H9 (cell line): ENCODE measurements around the gene HOXB8. TPM values are rescaled to one million over a fixed set of nuclear protein-coding genes. Genes with fewer than 3 reads are reported as not detected.

Experiments used
- DNase-seq: peaks from one replicate; pipeline ENCODE4 v3.0.0-alpha.2; 2017
- H2AFZ ChIP-seq: one replicate; pipeline ENCODE4 v1.6.1; 2013; ENCODE audit warnings: mild to moderate bottlenecking, low read length, control low read depth, moderate library complexity
- H2AK5ac ChIP-seq: 2 replicates; pipeline ENCODE4 v1.6.1; 2013; ENCODE audit warnings: low read length, control low read depth, mixed read lengths; ENCODE audit not compliant: insufficient read length
- H2BK120ac ChIP-seq: one replicate; pipeline ENCODE4 v1.6.1; 2013; ENCODE audit warnings: low read depth, mild to moderate bottlenecking, low read length, control low read depth, inconsistent platforms; ENCODE audit not compliant: poor library complexity, severe bottlenecking
- H2BK12ac ChIP-seq: 2 replicates; pipeline ENCODE4 v1.6.1; 2013; ENCODE audit warnings: low read length, control low read depth, mixed read lengths, low read depth; ENCODE audit not compliant: insufficient read length
- H2BK15ac ChIP-seq: 2 replicates; pipeline ENCODE4 v1.6.1; 2013; ENCODE audit warnings: low read depth, low read length, control low read depth
- H2BK20ac ChIP-seq: one replicate; pipeline ENCODE4 v1.6.1; 2013; ENCODE audit warnings: low read depth, mild to moderate bottlenecking, low read length, control low read depth, inconsistent platforms; ENCODE audit not compliant: poor library complexity, severe bottlenecking
- H2BK5ac ChIP-seq: 2 replicates; pipeline ENCODE4 v1.6.1; 2013; ENCODE audit warnings: low read length, control low read depth, mixed read lengths; ENCODE audit not compliant: insufficient read length
- H3K14ac ChIP-seq: 2 replicates; pipeline ENCODE4 v1.6.1; 2013; ENCODE audit warnings: low read length, control low read depth; ENCODE audit not compliant: insufficient read depth
- H3K18ac ChIP-seq: 2 replicates; pipeline ENCODE4 v1.6.1; 2013; ENCODE audit warnings: low read depth, mild to moderate bottlenecking, mixed read lengths, low read length, control low read depth; ENCODE audit not compliant: insufficient read length
- H3K23ac ChIP-seq: 2 replicates; pipeline ENCODE4 v1.6.1; 2013; ENCODE audit warnings: low read length, control low read depth, mixed read lengths, low read depth; ENCODE audit not compliant: insufficient read length
- H3K23me2 ChIP-seq: 2 replicates; pipeline ENCODE4 v1.6.1; 2013; ENCODE audit warnings: low read depth, mild to moderate bottlenecking, mixed read lengths, low read length, control low read depth; ENCODE audit not compliant: insufficient read length, poor library complexity, severe bottlenecking
- H3K27ac ChIP-seq: 2 replicates; pipeline ENCODE4 v1.5.1; 2013; ENCODE audit warnings: low read length, control low read depth, mixed read lengths, low read depth; ENCODE audit not compliant: insufficient read length
- H3K27me3 ChIP-seq: 2 replicates; pipeline ENCODE4 v1.6.1; 2013; ENCODE audit warnings: low read length, control low read depth, inconsistent platforms; ENCODE audit not compliant: insufficient read depth
- H3K4ac ChIP-seq: 2 replicates; pipeline ENCODE4 v1.6.1; 2013; ENCODE audit warnings: low read depth, mild to moderate bottlenecking, control low read depth, inconsistent platforms, low read length, moderate library complexity
- H3K4me1 ChIP-seq: 2 replicates; pipeline ENCODE4 v1.6.1; 2013; ENCODE audit warnings: low read length, control low read depth, inconsistent platforms; ENCODE audit not compliant: insufficient read depth
- H3K4me2 ChIP-seq: 2 replicates; pipeline ENCODE4 v1.6.1; 2013; ENCODE audit warnings: low read length, control low read depth, mixed read lengths; ENCODE audit not compliant: insufficient read length, insufficient read depth
- H3K56ac ChIP-seq: 2 replicates; pipeline ENCODE4 v1.6.1; 2013; ENCODE audit warnings: low read depth, mild to moderate bottlenecking, mixed read lengths, low read length, control low read depth; ENCODE audit not compliant: insufficient read length
- H3K79me1 ChIP-seq: 2 replicates; pipeline ENCODE4 v1.6.1; 2013; ENCODE audit warnings: low read depth, mild to moderate bottlenecking, moderate library complexity, low read length, control low read depth, inconsistent platforms; ENCODE audit not compliant: insufficient read depth, poor library complexity, severe bottlenecking
- H3K79me2 ChIP-seq: 2 replicates; pipeline ENCODE4 v1.6.1; 2013; ENCODE audit warnings: low read length, control low read depth, inconsistent platforms; ENCODE audit not compliant: insufficient read depth
- H3K9ac ChIP-seq: 2 replicates; pipeline ENCODE4 v1.6.1; 2013; ENCODE audit warnings: low read length, control low read depth, mixed read lengths; ENCODE audit not compliant: insufficient read length; ENCODE audit errors: extremely low read depth
- H3K9me3 ChIP-seq: one replicate; pipeline ENCODE4 v1.6.1; 2013; ENCODE audit warnings: low read depth, low read length, inconsistent platforms; ENCODE audit not compliant: control insufficient read depth
- H3T11ph ChIP-seq: one replicate; pipeline ENCODE4 v1.6.1; 2013; ENCODE audit warnings: mild to moderate bottlenecking, low read length, control low read depth, inconsistent platforms
- H4K20me1 ChIP-seq: one replicate; pipeline ENCODE4 v1.6.1; 2013; ENCODE audit not compliant: control insufficient read depth, insufficient read length, insufficient read depth
- H4K5ac ChIP-seq: 2 replicates; pipeline ENCODE4 v1.6.1; 2013; ENCODE audit warnings: low read depth, mild to moderate bottlenecking, mixed read lengths, low read length, control low read depth; ENCODE audit not compliant: insufficient read length
- H4K8ac ChIP-seq: replicated peaks from 2 replicates; pipeline ENCODE4 v1.6.1; 2013; ENCODE audit warnings: low read length, control low read depth, mixed read lengths, low read depth; ENCODE audit not compliant: insufficient read length
- H4K91ac ChIP-seq: 2 replicates; pipeline ENCODE4 v1.6.1; 2013; ENCODE audit warnings: low read depth, mild to moderate bottlenecking, moderate library complexity, mixed read lengths, low read length, control low read depth; ENCODE audit not compliant: insufficient read length
- H3K27ac Mint-ChIP-seq, 3 experiments: 2 replicates in 2 of 3; 3 replicates in 1 of 3; pipeline ENCODE4 v1.8.0; 2020 to 2021; ENCODE audit warnings: mixed read lengths in 3 of 3, mild to moderate bottlenecking in 1 of 3, moderate library complexity in 1 of 3
- H3K27me3 Mint-ChIP-seq: 2 replicates; pipeline ENCODE4 v1.8.0; 2021; ENCODE audit warnings: low read depth, mild to moderate bottlenecking, moderate library complexity, mixed read lengths
- H3K36me3 Mint-ChIP-seq, 3 experiments: 2 replicates in 2 of 3; 3 replicates in 1 of 3; pipeline ENCODE4 v1.8.0; 2020 to 2021; ENCODE audit warnings: low read depth in 3 of 3, mixed read lengths in 3 of 3; ENCODE audit not compliant: insufficient read depth in 1 of 3
- H3K4me1 Mint-ChIP-seq, 2 experiments: 2 replicates each; pipeline ENCODE4 v1.8.0; 2020; ENCODE audit warnings: mixed read lengths in 2 of 2
- H3K4me3 Mint-ChIP-seq, 2 experiments: 2 replicates in 1 of 2; 3 replicates in 1 of 2; pipeline ENCODE4 v1.8.0; 2020 to 2021; ENCODE audit warnings: mild to moderate bottlenecking in 2 of 2, mixed read lengths in 2 of 2, moderate library complexity in 1 of 2
- H3K9me3 Mint-ChIP-seq, 2 experiments: 2 replicates in 1 of 2; 3 replicates in 1 of 2; pipeline ENCODE4 v1.8.0; 2020; ENCODE audit warnings: mild to moderate bottlenecking in 2 of 2, mixed read lengths in 2 of 2, moderate library complexity in 1 of 2
- WGBS: extraction: QIAGEN DNeasy Blood & Tissue Kit; methylation state at CpG from one replicate; pipeline ENCODE4 v1.1.7; 2013; ENCODE audit warnings: missing lambda C conversion rate, low lambda C conversion rate, mixed read lengths; ENCODE audit not compliant: insufficient read length; ENCODE audit errors: extremely low coverage; 5-methylcytosine and 5-hydroxymethylcytosine counted together
- total RNA-seq: library from RNA; stranded (reverse); gene quantifications from 2 replicates; pipeline ENCODE4 v1.2.1, GENCODE V29; 2021
- TF ChIP-seq, protein P1 (sequence below): fragments of 200-600 bp; sonication (generic); conservative IDR thresholded peaks from 3 replicates; pipeline ENCODE4 v1.8.0; 2021; ENCODE audit warnings: antibody characterized with exemption, mild to moderate bottlenecking

HOXB8 gene
- total RNA-seq, 1 experiment from 2014 or later = not detected

DNA sequence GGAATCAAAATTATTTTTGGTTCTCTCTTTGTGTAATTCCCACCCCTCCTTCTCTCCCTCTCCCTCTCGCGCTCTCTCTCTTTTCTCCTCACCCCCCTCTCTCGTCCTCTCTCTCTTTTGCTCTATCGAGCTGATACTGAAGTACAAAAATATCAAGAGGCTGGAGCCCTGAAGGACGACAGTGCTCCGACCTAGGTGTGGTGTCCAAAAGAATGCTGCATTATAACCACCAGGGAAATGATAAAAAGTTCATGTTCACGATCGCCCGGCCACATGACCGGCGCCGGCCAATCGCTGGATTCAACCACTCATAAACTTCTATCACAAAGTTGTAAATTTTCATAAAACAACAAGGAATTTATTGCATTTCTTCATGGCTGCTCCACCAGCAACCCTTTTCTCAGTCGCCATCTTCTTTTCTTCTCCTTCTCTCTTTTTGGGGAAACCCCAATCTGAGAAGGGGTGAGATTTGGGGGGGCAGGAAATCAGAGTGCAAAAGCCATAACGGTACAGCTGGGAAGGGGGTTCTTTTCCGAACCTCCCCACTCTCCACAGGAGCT, 10.2 kb downstream of the HOXB8 start, which contains the start of gene HOXB6:
Gene HOXB6, minus strand, starts transcription at position 217 of the 560 bp plus-strand sequence. CDS start 6,836 bp downstream, outside the sequence.
- Histone ChIP-seq H4K91ac (no peak within 1 kb of the TSS), H2BK5ac (no peak within 1 kb of the TSS), H4K8ac (no peak within 1 kb of the TSS), H3K56ac (no peak within 1 kb of the TSS), H3K27me3 (peaks cover 98% of the 10 kb centered on the region), H3K23ac (no peak within 1 kb of the TSS), H3K9ac (no peak within 1 kb of the TSS), H2BK15ac (no peak within 1 kb of the TSS), H3K18ac (no peak within 1 kb of the TSS), H3K4ac (no peak within 1 kb of the TSS), H3T11ph (no peak within 1 kb of the TSS), H3K9me3 (no peaks in the 10 kb centered on the region), H3K4me2 (no peak within 1 kb of the TSS), H3K4me1 (no peaks in the 10 kb centered on the region), H3K14ac (no peak within 1 kb of the TSS), H2AFZ (no peak within 1 kb of the TSS), H4K5ac (no peak within 1 kb of the TSS), H2BK12ac (no peak within 1 kb of the TSS), H4K20me1 (no peaks in the 10 kb centered on the region), H2AK5ac (no peak within 1 kb of the TSS), H3K79me1 (no peaks in the 10 kb centered on the region), H2BK120ac (no peak within 1 kb of the TSS), H3K79me2 (no peaks in the 10 kb centered on the region), H2BK20ac (no peak within 1 kb of the TSS), H3K23me2 (no peaks in the 10 kb centered on the region), H3K27ac (no peak within 1 kb of the TSS)
- Mint-ChIP-seq H3K4me1 (peaks cover 0 to 2% of the 10 kb centered on the region in 2 experiments; a peak in 1 of 4 replicates), H3K9me3 (peaks cover 2 to 16% of the 10 kb centered on the region in 2 experiments; a peak in 4 of 5 replicates), H3K4me3 (no peak within 1 kb of the TSS), H3K27ac (no peak within 1 kb of the TSS), H3K36me3 (no peaks in the 10 kb centered on the region), H3K27me3 (peaks cover 100% of the 10 kb centered on the region)
- TF ChIP-seq, protein P1, sequence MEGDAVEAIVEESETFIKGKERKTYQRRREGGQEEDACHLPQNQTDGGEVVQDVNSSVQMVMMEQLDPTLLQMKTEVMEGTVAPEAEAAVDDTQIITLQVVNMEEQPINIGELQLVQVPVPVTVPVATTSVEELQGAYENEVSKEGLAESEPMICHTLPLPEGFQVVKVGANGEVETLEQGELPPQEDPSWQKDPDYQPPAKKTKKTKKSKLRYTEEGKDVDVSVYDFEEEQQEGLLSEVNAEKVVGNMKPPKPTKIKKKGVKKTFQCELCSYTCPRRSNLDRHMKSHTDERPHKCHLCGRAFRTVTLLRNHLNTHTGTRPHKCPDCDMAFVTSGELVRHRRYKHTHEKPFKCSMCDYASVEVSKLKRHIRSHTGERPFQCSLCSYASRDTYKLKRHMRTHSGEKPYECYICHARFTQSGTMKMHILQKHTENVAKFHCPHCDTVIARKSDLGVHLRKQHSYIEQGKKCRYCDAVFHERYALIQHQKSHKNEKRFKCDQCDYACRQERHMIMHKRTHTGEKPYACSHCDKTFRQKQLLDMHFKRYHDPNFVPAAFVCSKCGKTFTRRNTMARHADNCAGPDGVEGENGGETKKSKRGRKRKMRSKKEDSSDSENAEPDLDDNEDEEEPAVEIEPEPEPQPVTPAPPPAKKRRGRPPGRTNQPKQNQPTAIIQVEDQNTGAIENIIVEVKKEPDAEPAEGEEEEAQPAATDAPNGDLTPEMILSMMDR = no peak
- no peak for DNase-seq
- no CpG with 5 or more reads among the region's 16 CpGs for WGBS
